ENCODE measurements around the gene ADISSP.

- TF ChIP-seq CTCF (IDR thresholded peaks at IDR 0.05; ENCODE audit: low read depth, low read length, poor library complexity, severe bottlenecking) = no peak
- no peak for TF ChIP-seq EZH2phosphoT487 (IDR thresholded peaks at IDR 0.05; ENCODE audit: borderline replicate concordance, low read length)
Measured at GRCh38 chr20:3758566-3758965, 9.0 kb downstream of the ADISSP start.

Measured in DOHH2 (cell line).